Liver (tissue), 9 donors: Measurements from ENCODE around the gene CFAP77. TPM values are rescaled to one million over a fixed set of nuclear protein-coding genes. Genes with fewer than 3 reads are reported as not detected.

ENCODE experiments used
- DNase-seq: peaks from one replicate; pipeline ENCODE4 v3.0.0-alpha.2; 2017; ENCODE audit warnings: low spot score
- H3K27ac ChIP-seq, 2 donors: one replicate each; pipeline ENCODE4 v1.7.0; 2013; ENCODE audit warnings: inconsistent platforms in 2 of 2, low read length in 2 of 2, control low read depth in 1 of 2, low read depth in 1 of 2, mild to moderate bottlenecking in 1 of 2
- H3K27me3 ChIP-seq, 4 donors: one replicate each; pipeline versions ENCODE4 v1.6.1 to v1.7.0; 2013; ENCODE audit warnings: low read length in 3 of 4, inconsistent platforms in 1 of 4, mild to moderate bottlenecking in 1 of 4, moderate library complexity in 1 of 4; ENCODE audit not compliant: control insufficient read depth in 4 of 4, insufficient read depth in 4 of 4
- H3K36me3 ChIP-seq, 4 donors: one replicate each; pipeline versions ENCODE4 v1.6.1 to v1.7.0; 2013; ENCODE audit warnings: low read length in 3 of 4, mild to moderate bottlenecking in 3 of 4, low read depth in 1 of 4, moderate library complexity in 1 of 4; ENCODE audit not compliant: control insufficient read depth in 4 of 4, insufficient read depth in 3 of 4
- H3K4me1 ChIP-seq, 4 donors: one replicate each; pipeline versions ENCODE4 v1.6.1 to v1.7.0; 2013; ENCODE audit warnings: low read length in 3 of 4, mild to moderate bottlenecking in 3 of 4, moderate library complexity in 1 of 4; ENCODE audit not compliant: control insufficient read depth in 4 of 4, insufficient read depth in 4 of 4
- H3K4me3 ChIP-seq, 3 donors: one replicate each; pipeline versions ENCODE4 v1.6.1 to v1.7.0; 2013; ENCODE audit warnings: low read length in 3 of 3, control low read depth in 1 of 3, low read depth in 1 of 3, mild to moderate bottlenecking in 1 of 3
- H3K9ac ChIP-seq, 2 donors: one replicate each; pipeline ENCODE4 v1.7.0; 2013; ENCODE audit warnings: low read length in 2 of 2, mild to moderate bottlenecking in 2 of 2, moderate library complexity in 2 of 2, control low read depth in 1 of 2, low read depth in 1 of 2
- H3K9me3 ChIP-seq, 4 donors: one replicate each; pipeline versions ENCODE4 v1.6.1 to v1.7.0; 2013; ENCODE audit warnings: low read length in 3 of 4; ENCODE audit not compliant: control insufficient read depth in 4 of 4
- EGR1 ChIP-seq, 2 donors: IDR thresholded peaks; 2 replicates each; pipeline ENCODE4 v1.6.1; 2016 to 2018; ENCODE audit warnings: antibody characterized with exemption in 2 of 2, low read depth in 2 of 2
- FOXA1 ChIP-seq: IDR thresholded peaks from 2 replicates; pipeline ENCODE4 v1.6.1; 2016; ENCODE audit warnings: antibody characterized with exemption
- FOXA2 ChIP-seq: IDR thresholded peaks from 2 replicates; pipeline ENCODE4 v1.6.1; 2016; ENCODE audit warnings: antibody characterized with exemption
- GABPA ChIP-seq, 2 donors: IDR thresholded peaks in 1 of 2; conservative IDR thresholded peaks in 1 of 2; 2 replicates each; pipeline ENCODE4 v1.6.1; 2016; ENCODE audit warnings: antibody characterized with exemption in 2 of 2, mild to moderate bottlenecking in 1 of 2, moderate library complexity in 1 of 2
- HNF4A ChIP-seq, 2 donors: conservative IDR thresholded peaks; 2 replicates each; pipeline ENCODE4 v1.6.1; 2016; ENCODE audit warnings: antibody characterized with exemption in 2 of 2, mild to moderate bottlenecking in 2 of 2
- HNF4G ChIP-seq: IDR thresholded peaks from 2 replicates; pipeline ENCODE4 v1.6.1; 2016; ENCODE audit warnings: antibody characterized with exemption
- JUND ChIP-seq, 2 donors: IDR thresholded peaks; 2 replicates each; pipeline ENCODE4 v1.6.1; 2016; ENCODE audit warnings: antibody characterized with exemption in 2 of 2
- NR2F2 ChIP-seq: IDR thresholded peaks from 2 replicates; pipeline ENCODE4 v1.6.1; 2016; ENCODE audit warnings: antibody characterized with exemption
- RAD21 ChIP-seq, 2 donors: IDR thresholded peaks; 2 replicates each; pipeline ENCODE4 v1.6.1; 2016; ENCODE audit warnings: antibody characterized with exemption in 2 of 2, mild to moderate bottlenecking in 2 of 2
- RXRA ChIP-seq, 2 donors: IDR thresholded peaks; 2 replicates each; pipeline ENCODE4 v1.6.1; 2017 to 2018; ENCODE audit warnings: antibody characterized with exemption in 2 of 2, mild to moderate bottlenecking in 1 of 2
- SP1 ChIP-seq: IDR thresholded peaks from 2 replicates; pipeline ENCODE4 v1.6.1; 2018; ENCODE audit warnings: antibody characterized with exemption, mild to moderate bottlenecking
- TAF1 ChIP-seq: conservative IDR thresholded peaks from 2 replicates; pipeline ENCODE4 v1.6.1; 2016; ENCODE audit warnings: antibody characterized with exemption, mild to moderate bottlenecking
- YY1 ChIP-seq: IDR thresholded peaks from 2 replicates; pipeline ENCODE4 v1.6.1; 2016; ENCODE audit warnings: antibody characterized with exemption, mild to moderate bottlenecking
- WGBS: extraction: QIAGEN DNeasy Blood & Tissue Kit; methylation state at CpG from one replicate; pipeline ENCODE4 v1.1.7; 2013; 5-methylcytosine and 5-hydroxymethylcytosine counted together
- polyA plus RNA-seq, 2 donors: library from polyadenylated mRNA; stranded (reverse) in 1 of 2; unstranded in 1 of 2; fragments of 200-250 nt in 1 of 2; fragments of >200 nt in 1 of 2; fragmentation: Nextera tagmentation in 1 of 2; extraction: Ambion mirVana in 1 of 2; gene quantifications; one replicate each; pipeline versions ENCODE4 v1.2.1 to v1.2.3, GENCODE V29; 2013 to 2015
- total RNA-seq, 2 donors: library from RNA; depleted of rRNA; stranded (reverse); fragments of >200 nt; gene quantifications; one replicate each; pipeline ENCODE4 v1.2.3, GENCODE V29; 2014
- TF ChIP-seq, protein P1 (sequence below): fragments of 150-350 bp; IDR thresholded peaks from 2 replicates; pipeline ENCODE4 v1.5.1; 2017; ENCODE audit warnings: improper control_type of control experiment, low read depth, low read length; ENCODE audit not compliant: missing input control
- TF ChIP-seq, protein P2 (sequence below): IDR thresholded peaks from 2 replicates; pipeline ENCODE4 v1.6.1; 2016; ENCODE audit warnings: antibody characterized with exemption, mild to moderate bottlenecking
- TF ChIP-seq, protein P3 (sequence below): IDR thresholded peaks from 2 replicates; pipeline ENCODE4 v1.6.1; 2016; ENCODE audit warnings: antibody characterized with exemption
- TF ChIP-seq, protein P4 (sequence below): IDR thresholded peaks from 2 replicates; pipeline ENCODE4 v1.6.1; 2016; ENCODE audit warnings: antibody characterized with exemption
- TF ChIP-seq, protein P5 (sequence below): IDR thresholded peaks from 2 replicates; pipeline ENCODE4 v1.6.1; 2016; ENCODE audit warnings: antibody characterized with exemption
- donor health status: healthy.
- donor health status: healthy.
- donor health status: healthy.
- donor health status: healthy.
- donor health status: healthy.

CFAP77 gene
- total and polyA plus RNA-seq, 4 donors, result not detected

DNA sequence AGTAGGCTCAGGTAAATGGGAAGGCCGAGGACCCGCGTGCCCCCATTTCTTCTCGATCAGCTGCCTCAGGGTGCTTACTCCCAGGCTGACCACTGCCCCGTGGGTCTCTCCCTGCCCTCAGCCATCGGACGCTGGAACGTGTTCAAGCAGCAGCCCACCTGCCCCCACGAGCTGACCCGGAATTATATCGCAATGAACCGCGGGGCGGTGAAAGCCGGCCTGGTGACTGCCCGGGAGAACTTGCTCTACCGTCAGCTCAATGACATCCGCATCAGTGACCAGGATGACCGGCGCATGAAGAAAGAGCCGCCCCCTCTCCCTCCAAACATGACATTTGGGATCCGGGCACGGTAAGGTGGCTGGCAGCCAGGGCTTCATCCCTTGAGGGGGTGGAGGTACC lies 89.2 kb downstream of the CFAP77 start:
- DNase-seq, result no peak
- no peak overlapping the region for H3K4me3 ChIP-seq
- 87% methylated on average over 23 of the region's 23 CpGs for WGBS
- H3K4me1 ChIP-seq, result no peaks in the 10 kb centered on the region
- no peak overlapping the region for H3K27ac ChIP-seq
- H3K9ac ChIP-seq, result no peak overlapping the region
- TF ChIP-seq FOXA1 (no peak), HNF4A (conservative IDR thresholded peaks at IDR 0.05) (no peak), GABPA (IDR thresholded peaks at IDR 0.05 in 1 of 2, conservative IDR thresholded peaks at IDR 0.05 in 1 of 2) (no peak), EGR1 (IDR thresholded peaks at IDR 0.05; ENCODE audit: low read depth in 2 of 2) (no peak), HNF4G (no peak), TAF1 (no peak), NR2F2 (no peak), RXRA (IDR thresholded peaks at IDR 0.05) (no peak), JUND (IDR thresholded peaks at IDR 0.05) (no peak), FOXA2 (no peak), RAD21 (IDR thresholded peaks at IDR 0.05) (no peak)
- TF ChIP-seq, protein P1, sequence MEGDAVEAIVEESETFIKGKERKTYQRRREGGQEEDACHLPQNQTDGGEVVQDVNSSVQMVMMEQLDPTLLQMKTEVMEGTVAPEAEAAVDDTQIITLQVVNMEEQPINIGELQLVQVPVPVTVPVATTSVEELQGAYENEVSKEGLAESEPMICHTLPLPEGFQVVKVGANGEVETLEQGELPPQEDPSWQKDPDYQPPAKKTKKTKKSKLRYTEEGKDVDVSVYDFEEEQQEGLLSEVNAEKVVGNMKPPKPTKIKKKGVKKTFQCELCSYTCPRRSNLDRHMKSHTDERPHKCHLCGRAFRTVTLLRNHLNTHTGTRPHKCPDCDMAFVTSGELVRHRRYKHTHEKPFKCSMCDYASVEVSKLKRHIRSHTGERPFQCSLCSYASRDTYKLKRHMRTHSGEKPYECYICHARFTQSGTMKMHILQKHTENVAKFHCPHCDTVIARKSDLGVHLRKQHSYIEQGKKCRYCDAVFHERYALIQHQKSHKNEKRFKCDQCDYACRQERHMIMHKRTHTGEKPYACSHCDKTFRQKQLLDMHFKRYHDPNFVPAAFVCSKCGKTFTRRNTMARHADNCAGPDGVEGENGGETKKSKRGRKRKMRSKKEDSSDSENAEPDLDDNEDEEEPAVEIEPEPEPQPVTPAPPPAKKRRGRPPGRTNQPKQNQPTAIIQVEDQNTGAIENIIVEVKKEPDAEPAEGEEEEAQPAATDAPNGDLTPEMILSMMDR, result no peak
- TF ChIP-seq, protein P2, sequence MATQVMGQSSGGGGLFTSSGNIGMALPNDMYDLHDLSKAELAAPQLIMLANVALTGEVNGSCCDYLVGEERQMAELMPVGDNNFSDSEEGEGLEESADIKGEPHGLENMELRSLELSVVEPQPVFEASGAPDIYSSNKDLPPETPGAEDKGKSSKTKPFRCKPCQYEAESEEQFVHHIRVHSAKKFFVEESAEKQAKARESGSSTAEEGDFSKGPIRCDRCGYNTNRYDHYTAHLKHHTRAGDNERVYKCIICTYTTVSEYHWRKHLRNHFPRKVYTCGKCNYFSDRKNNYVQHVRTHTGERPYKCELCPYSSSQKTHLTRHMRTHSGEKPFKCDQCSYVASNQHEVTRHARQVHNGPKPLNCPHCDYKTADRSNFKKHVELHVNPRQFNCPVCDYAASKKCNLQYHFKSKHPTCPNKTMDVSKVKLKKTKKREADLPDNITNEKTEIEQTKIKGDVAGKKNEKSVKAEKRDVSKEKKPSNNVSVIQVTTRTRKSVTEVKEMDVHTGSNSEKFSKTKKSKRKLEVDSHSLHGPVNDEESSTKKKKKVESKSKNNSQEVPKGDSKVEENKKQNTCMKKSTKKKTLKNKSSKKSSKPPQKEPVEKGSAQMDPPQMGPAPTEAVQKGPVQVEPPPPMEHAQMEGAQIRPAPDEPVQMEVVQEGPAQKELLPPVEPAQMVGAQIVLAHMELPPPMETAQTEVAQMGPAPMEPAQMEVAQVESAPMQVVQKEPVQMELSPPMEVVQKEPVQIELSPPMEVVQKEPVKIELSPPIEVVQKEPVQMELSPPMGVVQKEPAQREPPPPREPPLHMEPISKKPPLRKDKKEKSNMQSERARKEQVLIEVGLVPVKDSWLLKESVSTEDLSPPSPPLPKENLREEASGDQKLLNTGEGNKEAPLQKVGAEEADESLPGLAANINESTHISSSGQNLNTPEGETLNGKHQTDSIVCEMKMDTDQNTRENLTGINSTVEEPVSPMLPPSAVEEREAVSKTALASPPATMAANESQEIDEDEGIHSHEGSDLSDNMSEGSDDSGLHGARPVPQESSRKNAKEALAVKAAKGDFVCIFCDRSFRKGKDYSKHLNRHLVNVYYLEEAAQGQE, result no peak
- TF ChIP-seq, protein P3, sequence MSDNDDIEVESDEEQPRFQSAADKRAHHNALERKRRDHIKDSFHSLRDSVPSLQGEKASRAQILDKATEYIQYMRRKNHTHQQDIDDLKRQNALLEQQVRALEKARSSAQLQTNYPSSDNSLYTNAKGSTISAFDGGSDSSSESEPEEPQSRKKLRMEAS, result no peak
- TF ChIP-seq, protein P4, sequence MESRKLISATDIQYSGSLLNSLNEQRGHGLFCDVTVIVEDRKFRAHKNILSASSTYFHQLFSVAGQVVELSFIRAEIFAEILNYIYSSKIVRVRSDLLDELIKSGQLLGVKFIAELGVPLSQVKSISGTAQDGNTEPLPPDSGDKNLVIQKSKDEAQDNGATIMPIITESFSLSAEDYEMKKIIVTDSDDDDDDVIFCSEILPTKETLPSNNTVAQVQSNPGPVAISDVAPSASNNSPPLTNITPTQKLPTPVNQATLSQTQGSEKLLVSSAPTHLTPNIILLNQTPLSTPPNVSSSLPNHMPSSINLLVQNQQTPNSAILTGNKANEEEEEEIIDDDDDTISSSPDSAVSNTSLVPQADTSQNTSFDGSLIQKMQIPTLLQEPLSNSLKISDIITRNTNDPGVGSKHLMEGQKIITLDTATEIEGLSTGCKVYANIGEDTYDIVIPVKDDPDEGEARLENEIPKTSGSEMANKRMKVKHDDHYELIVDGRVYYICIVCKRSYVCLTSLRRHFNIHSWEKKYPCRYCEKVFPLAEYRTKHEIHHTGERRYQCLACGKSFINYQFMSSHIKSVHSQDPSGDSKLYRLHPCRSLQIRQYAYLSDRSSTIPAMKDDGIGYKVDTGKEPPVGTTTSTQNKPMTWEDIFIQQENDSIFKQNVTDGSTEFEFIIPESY, result no peak
- peaks cover 0 to 3% (median 0%) of the 10 kb centered on the region in 4 donors for H3K27me3 ChIP-seq
- H3K36me3 ChIP-seq, result no peaks in the 10 kb centered on the region
- H3K9me3 ChIP-seq, result peaks cover 0 to 2% (median 0%) of the 10 kb centered on the region in 4 donors

- Histone ChIP-seq H3K27me3 (peaks cover 0 to 2% (median 0%) of the 10 kb centered on the region in 4 donors), H3K9me3 (no peaks in the 10 kb centered on the region), H3K27ac (no peak overlapping the region), H3K4me1 (no peaks in the 10 kb centered on the region), H3K9ac (no peak overlapping the region), H3K4me3 (no peak overlapping the region), H3K36me3 (no peaks in the 10 kb centered on the region)
- 80% methylated on average over 7 of the region's 7 CpGs for WGBS
- TF ChIP-seq, protein P3, result no peak
- TF ChIP-seq SP1 (no peak), GABPA (IDR thresholded peaks at IDR 0.05 in 1 of 2, conservative IDR thresholded peaks at IDR 0.05 in 1 of 2) (no peak), RAD21 (IDR thresholded peaks at IDR 0.05) (no peak), FOXA2 (no peak), HNF4G (no peak), JUND (IDR thresholded peaks at IDR 0.05) (no peak), YY1 (no peak), RXRA (IDR thresholded peaks at IDR 0.05) (no peak), TAF1 (no peak), EGR1 (IDR thresholded peaks at IDR 0.05; ENCODE audit: low read depth in 2 of 2) (no peak), FOXA1 (no peak), NR2F2 (no peak)
- TF ChIP-seq, protein P1, result no peak
- TF ChIP-seq, protein P5, sequence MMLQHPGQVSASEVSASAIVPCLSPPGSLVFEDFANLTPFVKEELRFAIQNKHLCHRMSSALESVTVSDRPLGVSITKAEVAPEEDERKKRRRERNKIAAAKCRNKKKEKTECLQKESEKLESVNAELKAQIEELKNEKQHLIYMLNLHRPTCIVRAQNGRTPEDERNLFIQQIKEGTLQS, result no peak
- TF ChIP-seq, protein P4, result no peak
- DNase-seq, result no peak
Observed at GRCh38 chr9:132500193-132500592, 90.2 kb downstream of the CFAP77 start.
